Stimulated activated CD4-positive, alpha-beta T cell treated with anti-CD3 and anti-CD28 coated beads, Interleukin-12 subunit alpha, Interleukin-12 subunit beta, amount 100 ng/mL, for 24 hours (primary cell): ENCODE results near the gene ERBB4.
"Not testable (repeated sequence)": the region's sequence is repeated elsewhere in the genome, so short reads cannot be mapped to it uniquely, and the experiment has no call there.

Source experiments
- DNase-seq, 2 experiments: peaks; one replicate each; pipeline ENCODE4 v3.0.0-alpha.2; 2020; ENCODE audit warnings: low read depth in 2 of 2

Gene ERBB4

DNA sequence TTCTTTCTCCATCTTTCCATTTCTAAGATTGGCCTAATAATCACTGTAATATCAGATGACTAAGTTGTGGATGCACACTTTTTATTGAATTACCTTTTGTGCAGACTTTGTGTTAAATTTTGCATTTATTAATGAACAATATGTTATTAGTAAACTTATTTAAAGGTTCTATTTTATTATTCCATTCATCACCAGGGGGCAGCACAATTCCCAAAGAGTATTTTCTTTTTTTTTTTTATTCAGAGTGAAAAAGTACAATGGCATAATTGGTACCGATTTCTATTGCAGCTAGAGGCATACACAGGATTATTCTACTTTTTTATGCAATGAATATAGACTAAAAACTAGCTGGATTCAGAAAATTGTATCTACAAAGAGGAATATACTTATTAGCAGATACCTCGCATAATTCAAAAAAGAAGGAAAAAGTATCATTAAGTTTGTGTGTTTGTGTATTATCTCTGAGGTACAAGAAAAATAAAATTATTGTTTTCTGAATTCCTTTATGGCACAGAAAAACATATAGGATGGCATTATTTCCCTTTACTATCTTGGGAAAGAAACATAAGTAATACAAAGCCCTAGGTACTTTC is 390.6 kb downstream of the ERBB4 start:
- DNase-seq, result no peak

DNA sequence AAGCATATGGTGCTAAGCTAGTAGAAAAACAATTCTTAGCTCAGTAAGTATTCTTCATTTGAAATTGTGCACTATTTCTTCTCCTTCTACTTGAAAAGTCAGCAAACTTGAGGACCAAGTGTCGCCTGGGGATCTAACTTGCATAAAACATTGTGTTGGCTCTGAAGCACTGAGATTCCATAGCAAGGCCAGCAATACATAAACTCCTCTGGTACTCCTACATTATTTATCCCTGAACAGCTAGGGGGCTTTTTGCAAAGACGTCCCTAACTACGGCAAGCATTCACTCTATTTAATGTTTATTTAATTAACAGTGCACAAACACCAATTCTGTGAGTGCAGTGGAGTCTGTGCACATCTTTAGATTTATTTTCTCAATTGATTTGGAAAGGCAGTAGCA is 392.2 kb downstream of the ERBB4 start:
- no peak for DNase-seq

DNA sequence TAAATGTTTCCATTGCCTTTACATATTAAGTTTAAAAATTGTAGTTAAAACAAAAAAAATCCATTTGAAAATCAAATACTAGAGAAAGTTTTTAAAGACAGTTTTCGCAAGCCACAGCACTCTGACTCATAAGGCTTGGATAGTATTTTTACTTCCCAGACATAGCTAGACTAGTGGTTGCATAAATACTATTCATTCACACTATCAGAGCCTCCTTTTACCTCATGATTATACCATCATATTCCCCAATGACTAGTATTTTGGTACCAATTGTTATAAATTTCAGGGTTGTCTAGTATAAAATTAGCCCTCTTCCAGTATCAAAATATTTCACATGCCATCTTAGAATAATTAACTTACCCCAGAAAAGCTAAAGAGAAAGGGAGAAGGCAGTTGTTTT is 393.5 kb downstream of the ERBB4 start:
- no peak for DNase-seq

DNA sequence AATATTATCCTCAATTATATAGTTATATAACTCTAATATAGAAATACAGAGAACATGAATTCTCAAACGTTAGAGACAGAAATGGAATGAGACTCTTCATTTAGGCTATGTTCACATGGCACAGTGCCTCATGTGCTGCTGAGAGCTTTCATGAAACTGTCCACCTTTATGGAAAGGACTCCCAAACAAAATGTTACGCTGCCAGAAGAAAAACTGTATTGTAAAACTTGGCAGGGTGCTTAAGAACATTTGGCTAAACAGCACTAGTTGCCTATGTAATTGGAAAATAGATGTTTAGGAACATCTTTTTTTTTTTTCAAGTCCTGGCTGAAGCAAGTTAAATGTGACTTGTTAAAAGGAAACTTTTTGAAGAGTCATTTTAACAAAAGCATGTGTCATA is 396.0 kb downstream of the ERBB4 start:
- no peak for DNase-seq

DNA sequence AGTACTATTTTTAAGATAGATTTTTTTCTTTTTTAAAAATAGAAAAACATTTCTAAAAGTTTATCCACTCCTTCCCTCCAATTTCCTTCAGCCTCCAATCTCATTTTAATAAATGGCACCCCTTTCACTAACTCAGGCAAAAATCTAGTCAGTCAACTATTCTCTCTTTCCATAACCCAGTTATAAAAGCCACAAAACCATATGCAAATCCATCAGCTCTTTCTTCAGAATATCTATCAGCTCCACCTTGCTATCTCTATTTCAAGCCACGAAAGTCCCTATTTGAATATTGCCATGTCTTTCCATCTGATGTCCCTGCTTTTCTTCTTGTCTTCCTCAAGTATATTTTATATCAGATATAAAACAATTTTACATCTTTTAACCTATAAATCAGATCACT is 397.1 kb downstream of the ERBB4 start:
- DNase-seq, result no peak

DNA sequence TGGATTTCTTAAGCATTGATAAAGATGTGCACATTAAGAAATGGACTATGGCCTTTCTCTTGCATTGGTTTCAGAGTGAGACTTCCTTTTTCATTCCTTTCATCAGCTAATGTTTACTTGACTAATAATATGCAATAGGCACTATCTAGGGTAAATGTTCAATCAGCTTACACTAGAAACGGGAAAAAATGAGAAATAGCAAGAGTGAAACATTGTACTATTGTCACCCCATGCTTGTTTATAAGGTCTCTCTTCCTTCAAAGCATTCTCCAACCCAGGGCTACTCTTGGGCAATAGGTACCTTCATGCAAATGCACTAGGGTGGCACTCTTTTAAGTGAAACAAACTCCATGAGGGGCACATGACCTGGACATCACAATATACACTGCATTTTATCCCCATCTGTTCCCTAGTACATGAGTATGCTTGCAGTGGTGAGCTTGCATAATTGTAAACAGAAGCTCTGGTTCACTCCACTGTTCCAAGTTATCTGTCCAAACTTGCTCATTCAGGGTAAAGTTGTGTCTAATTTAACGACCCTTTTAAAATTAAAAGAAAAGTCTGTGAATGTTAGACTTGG is 402.3 kb downstream of the ERBB4 start:
- no peak for DNase-seq

DNA sequence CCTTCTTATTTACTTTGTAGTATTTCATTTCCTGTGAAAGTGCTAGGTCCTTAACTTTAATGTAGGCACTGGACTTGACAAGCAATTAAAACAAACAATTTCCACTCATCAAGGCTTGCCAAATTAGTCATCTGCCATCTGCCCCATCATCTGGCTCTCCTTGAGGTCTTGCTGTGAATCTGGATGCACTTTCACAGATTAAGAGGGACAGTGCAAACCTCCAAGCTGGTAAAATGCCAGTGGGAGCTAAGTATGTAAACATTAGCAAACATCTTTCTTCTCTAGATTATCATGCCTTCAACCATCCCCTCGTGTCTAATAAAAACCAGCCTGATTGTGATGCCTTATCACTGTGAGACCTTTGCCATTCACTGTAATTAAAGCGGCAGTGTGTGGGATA is 402.9 kb downstream of the ERBB4 start:
- no peak for DNase-seq

DNA sequence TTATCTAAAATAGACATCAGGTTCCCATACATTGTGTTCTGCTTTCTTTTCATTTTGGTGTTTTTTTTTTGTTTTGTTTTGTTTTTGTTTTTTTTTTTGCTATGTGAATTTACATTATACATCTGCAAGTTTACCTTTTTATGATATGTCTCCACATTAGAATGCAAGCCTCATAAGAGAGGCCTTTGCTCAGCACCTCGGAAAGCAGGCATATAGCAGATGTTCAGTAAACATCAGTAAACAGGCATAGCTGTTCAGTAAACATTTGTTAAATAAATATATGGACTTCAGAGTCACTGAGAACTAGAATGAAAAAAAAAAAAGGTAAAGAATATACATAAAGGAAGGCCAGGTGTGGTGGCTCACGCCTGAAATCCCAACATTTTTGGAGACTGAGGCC is 405.3 kb downstream of the ERBB4 start:
- no peak for DNase-seq

DNA sequence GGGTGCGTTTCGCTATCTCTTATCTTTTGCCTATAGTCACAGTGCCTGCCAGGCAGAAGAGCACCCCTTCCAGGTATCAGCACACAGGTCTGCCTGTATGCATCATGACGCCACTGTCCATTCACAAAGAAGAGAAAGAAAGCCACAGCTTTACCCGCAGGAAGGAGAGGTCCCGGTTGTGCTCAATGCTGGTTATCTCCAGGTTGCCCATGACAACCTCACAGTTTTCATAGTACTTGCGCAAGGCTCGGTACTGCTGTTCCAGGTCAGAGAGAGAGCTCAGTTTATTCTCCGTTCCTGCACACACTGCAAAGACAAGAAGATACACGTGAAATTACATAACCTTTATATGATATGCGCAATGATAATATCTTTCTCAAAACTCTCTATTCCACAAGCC is 414.0 kb downstream of the ERBB4 start:
- no peak for DNase-seq

DNA sequence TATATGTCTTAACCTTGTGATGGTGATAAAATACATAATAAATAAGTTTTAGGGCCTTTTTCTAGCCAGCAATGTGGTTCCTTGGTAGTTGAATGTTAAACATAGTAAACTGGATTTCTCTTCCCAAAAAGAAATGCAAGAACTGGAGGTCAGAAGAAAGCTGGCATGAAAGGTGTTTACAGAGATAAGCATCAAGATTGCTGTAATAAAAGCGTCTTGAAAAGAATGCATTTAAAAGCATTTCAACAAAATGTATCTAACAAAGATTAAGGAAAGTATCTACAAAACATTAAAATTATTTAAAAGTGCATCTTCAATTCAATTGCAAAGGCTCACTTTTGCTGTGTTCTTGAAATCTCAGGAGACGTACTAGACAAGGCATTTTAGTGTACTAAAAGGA is 419.0 kb downstream of the ERBB4 start:
- no peak for DNase-seq

DNA sequence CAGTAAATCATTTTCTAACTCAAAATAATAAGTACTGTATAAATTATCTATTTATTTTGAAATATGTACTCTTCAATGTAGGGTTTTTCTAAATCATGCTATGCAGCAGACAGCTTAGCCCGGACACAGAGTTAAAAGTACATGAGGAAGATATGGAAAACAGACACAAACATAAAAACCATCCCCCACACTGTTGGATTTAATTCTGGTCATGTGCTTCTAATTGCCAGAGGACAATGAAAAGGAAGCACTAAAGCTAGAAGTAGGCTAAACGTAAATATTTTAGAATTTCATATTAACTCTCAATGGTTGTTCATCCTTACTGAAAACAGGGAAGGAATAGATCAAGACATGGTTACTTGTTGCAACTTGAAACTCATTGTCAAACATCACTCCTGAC is 420.7 kb downstream of the ERBB4 start:
- no peak for DNase-seq

DNA sequence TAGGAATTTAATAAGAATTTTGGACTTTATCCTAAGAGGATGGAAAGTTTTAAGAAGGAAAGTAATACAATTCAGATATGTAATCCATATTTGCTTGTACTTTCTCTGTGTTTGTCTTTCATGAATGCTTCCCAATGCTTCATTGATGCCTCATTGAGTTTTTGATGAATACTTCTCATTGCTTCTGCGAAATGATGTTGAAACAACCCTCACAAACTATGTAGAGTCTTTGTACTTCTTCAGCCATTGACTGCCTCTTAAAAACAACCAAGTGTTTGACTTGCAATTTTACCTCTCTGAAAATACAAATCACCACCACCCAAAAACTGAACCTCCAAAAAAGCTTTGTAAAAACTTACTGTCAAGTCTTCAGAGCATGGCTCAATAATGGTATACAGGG is 424.1 kb downstream of the ERBB4 start:
- DNase-seq, result no peak

DNA sequence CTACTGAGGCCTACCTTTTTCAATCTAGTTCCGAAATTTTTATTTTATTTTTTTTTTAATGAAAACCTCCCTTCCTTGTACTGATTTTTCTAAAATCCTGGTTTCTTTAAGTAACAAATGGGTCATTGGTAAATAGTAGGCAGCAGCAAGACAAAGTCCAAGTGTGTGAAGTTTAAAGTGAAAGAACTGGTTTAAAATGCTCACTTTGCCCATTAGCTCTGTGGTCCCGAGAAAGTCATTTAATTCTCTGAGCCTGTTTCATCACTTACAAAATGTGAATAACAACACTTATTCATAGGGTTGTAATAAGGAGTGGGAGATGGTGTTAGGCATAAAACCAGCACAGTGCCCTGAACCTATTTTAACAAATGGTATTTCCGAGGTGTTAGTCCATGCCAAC is 426.2 kb downstream of the ERBB4 start:
- DNase-seq, result no peak

DNA sequence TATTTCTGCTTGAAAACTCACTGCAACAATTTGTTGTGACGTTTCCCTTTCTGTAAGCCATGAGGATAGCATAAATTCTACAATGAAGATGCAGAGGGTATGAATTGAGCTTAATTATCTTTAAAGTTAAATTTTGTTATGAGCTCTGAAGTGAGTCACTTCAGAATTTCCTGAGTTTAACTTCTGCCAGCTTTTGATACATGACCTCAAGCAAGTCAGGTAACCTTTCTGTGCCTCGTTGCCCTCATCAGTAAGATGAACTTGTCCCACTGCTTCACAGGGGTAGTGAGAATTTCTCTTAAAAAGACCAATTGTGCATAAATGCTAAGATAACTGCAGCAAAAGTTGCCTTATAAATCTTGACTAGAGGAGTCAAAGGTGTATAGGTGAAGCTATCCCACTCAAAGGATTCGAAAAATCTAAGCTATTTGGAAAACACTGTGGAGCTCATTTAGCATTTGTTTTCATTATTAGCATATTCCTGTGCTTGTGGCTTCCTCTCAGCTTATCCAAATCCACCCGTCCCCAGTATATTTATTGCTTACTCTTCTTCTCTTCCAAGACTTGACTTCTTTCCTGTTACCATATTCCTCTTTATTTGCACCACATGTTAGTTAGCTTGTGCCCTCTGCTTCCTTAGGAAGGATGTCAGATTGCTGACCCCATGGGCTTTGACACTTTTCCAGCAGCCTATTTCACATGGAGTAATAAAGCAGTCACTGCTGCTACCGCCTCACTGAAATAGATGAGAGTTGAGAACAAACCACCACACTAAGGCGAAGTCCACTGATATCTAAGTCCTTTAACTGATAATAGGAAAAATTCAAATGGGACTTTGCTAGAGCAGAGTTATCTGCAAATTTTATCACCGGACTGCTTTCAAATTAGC is 428.6 kb downstream of the ERBB4 start:
- DNase-seq, result no peak

DNA sequence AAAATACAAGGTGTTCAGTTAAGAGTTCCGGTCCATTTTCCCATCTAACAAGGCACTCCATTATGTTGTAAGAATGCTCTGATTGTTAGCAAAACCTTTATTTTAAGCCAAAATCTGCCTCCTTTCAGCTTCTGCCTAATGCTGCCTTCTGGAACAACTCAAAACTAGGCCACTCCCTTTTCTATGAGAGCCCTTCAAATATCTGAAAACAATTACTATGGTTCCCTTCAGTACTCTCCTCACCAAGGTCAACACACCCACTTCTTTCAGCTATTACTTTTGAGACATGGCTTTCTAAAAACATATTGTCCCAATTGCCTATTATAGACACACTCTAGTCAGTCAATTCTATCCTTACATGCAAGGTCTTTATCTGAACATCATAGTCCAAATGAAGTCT is 429.4 kb downstream of the ERBB4 start:
- no peak for DNase-seq

DNA sequence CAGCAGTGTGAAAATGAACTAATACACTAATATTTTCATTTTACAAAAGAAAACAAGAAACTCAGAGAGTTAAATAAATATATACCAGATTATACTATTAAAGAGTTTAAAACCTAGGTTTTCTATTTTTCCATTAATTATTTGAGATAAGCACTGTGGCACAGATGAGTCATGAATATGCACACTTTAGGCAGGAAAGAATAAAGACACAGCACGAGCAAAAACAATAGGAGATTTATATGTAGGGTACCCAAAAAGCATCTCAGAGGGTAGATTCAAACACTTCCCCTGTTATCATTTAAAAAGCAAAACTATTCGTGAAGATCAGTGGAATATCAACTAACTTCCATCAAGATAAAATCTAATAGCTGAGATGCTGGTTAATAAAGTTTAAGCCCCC is 430.6 kb downstream of the ERBB4 start:
- DNase-seq, result no peak

DNA sequence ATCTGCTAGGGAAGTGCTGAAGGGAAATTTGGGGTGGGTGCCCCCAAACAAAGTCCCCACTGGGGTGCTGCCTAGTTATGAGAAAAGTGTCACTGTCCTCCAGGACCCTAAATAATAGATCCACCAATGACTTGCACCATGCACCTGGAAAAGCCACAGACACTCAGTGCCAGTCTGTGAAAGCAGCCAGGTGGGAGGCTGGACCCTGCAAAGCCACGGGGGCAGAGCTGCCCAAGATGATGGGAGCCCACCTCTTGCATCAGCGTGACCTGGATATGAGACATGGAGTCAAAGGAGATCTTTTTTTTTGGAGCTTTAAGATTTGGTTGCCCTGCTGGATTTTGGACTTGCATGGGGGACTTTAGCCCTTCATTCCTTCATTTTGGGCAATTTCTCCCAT is 431.6 kb downstream of the ERBB4 start:
- DNase-seq, result no peak

DNA sequence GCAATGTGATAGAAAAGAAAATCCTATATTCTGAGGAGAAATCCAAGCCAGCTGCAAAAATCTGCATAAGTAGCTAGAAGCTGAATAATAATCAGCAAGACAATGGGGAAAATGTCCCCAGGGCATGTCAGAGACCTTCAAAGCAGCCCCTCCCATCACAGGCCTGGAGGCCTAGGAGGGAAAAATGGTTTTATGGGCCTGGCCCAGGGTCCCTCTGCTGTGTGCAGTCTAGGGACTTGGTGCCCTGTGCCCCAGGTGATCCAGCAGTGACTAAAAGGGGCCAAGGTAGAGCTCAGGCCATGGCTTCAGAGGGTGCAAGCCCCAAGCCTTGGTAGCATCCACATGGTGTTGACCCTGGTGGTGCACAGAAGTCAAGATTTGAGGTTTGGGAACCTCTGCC is 432.1 kb downstream of the ERBB4 start:
- not testable (repeated sequence) for DNase-seq

DNA sequence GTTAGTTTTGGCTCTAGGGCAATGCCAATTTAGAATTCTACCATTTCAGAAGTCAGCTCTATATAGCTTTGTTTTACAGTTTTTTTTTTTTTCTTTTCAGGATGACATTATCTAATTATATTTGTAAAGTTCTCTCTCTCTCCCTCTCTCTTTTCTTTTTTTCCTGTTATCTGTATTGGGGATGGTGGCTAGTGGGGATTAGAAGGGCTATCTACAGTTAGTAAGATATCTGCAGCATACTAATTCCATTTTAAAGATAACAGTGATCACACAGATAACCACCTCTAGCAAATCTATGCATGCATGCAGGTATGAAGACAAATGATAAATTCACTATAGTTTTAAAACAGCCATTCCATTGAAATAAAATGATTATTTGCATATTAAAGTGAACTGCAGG is 438.9 kb downstream of the ERBB4 start:
- DNase-seq, result no peak

DNA sequence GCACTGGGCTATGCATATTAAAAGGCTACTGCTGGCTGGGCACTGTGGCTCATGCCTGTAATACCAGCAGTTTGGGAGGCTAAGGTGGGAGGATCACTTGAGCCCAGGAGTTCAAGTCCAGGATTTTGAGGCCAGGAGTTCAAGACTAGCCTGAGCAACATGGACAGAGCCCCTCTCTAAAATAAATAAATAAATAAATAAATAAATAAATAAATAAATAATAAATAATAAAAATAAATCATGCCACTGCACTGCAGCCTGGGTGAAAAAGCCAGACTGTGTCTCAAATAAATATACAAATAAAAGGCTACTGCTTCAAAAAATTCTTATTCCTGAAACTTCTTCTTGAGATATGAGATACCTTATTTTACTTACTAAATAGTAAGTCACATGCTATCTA is 439.6 kb downstream of the ERBB4 start:
- DNase-seq, result no peak

DNA sequence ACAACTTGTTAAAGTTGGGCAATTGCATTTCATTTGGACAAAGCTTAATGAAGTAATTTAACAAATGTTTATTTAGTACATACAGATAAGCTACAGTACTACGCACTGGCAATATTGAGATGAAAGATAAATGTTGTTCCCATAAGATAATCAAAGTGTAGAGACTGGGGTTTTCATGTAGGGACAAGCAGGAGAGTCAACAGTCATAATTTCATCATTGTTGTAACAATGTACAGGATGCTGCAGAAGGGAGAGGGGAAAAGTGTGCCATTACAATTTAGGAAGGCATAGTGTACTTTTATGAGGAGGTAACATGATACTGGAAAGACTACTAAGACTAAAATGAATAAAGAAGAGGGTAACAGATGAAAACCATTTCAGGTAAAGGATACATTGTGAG is 441.6 kb downstream of the ERBB4 start:
- DNase-seq, result no peak

DNA sequence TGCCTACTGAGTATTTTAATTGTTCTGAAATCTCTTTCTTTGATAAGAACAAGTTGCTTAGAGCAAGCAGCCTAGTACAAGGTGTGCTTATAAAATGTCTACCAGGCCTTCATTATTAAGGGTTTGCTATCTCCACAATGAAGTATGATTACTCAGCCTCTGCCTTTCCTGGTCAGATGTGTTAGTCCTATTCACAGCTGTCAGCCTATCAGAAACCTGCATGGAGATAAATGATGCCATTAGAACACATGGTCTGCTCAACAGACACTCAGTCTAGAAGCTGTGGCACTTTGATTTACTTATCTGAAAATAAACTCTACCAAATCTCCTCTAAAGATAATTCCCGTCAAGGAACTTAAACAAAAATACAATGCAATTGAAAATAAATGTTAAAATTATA is 448.7 kb downstream of the ERBB4 start:
- no peak for DNase-seq

DNA sequence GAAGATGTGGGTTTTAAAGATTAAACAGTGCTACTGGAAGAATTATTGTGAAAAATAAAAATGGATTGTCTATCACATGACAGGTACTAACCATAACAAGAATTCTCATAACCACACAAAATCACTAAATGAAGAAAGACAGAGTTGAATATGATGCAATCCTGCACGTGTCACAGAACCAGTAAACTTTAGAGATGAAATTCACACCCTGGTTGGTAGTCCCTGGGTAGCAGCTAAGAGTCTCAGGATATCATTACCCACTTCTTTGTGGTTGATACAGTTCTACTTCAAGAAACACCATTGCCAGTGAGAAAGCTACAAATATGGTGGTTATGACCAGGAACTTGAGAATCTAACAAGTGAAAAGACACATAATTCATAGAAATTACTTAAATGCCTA is 450.2 kb downstream of the ERBB4 start:
- no peak for DNase-seq
